Amygdala (tissue), 56 donors: Measurements from ENCODE around the gene MYH7.
A peak's percentile ranks its signal among the peaks of the same experiment; 100 is the strongest.

Experiments
- DNase-seq, 56 donors: peaks; one replicate each; lab custom pipeline; 2025; lab: John Stamatoyannopoulos, UW

The MYH7 gene

DNA sequence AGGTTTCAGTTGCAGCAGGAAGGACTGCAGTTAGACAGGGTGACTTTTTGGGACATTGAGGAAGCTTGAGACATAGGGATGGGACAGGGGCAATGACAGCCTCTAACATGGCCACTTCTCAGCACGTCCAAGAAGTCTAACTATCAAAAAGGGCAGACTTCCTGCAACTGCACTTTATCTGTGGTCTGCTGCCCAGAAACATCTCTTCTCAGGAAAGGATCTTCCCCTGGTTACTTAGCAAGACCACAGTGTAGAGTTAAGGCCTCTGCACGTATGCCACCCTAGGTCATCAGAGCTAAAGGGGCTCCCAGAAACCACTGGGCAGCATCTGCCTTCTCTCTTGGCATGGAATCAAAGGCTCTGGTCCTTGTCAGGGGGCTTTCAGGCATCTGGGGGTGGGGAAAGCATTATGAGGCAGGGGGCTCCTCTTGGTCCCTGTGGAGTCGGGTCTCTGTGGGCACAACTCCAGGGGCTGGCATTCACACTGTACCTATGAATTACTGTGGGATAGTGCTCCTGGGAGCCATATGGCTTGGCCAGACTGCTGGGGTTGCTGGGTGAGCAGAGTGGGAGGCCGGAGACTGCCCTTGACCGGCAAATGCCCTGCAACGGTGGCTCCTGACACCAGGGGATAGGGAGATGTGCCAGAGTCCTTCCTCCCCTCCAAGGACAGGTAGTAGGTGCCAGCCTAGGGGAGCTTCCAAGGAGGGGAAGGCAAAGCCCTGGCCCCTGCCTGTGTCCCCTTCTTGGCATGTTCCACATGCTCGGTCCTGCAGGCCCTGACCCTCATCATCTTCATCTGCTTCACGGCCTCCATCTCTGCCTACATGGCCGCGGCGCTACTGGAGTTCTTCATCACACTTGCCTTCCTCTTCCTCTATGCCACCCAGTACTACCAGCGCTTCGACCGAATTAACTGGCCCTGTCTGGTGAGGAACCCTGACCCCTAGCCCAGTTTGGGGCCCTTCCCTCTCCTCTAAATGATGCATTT is 57.6 kb downstream of the MYH7 start:
- peak in 1 of 56 donors; percentile 44 for DNase-seq

DNA sequence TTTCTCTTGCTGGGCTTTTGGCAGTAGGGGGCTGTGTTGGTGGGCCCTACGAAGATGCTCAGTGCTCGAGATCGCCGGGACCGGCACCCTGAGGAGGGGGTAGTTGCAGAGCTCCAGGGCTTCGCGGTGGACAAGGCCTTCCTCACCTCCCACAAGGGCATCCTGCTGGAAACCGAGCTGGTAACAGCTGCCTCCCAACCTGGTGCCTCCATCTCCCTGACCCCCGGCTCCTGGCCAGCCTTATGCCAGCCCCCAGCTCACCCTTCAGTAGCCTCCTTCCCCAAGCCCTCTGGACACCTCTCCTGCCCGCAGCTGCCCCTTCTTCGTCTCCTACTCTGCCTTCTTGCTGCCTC is 58.3 kb downstream of the MYH7 start:
- DNase-seq = peak in 3 of 56 donors; percentile 43 to 64 (median 63)

DNA sequence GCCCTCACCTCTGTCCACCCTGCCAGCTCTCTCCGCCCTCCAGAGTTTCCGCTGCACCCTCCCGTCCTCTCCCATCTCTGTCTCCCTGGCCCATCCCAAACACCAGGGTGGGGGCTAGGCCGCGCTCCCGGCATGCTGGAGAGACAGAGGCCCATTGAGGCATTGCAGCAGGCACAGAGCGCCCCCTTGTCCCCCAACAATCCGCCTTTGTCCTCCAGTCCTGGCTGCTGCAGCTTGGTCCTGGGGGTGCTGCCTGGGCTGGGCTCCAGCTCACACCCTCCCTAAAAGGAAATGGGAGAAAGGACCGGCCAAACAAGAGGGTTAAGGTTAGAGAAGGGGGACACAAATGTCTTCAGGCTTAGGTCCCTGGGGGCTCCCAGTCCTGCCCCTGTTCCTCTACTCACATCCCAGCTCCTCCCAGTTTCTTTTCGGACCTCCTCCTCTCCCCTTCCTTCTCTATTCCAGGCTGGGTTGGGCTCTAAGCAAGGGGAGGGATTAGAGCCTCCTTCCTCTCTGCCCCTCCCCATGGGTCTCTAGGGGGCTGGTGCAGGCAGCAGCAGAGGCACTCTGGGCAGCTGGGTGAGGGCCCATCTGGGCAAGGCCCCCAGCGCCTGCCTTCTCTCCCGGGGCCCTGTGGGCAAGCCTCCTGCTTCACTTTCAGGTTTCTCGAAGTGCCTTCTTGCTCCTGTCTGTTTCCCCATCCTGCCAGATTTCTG is 58.8 kb downstream of the MYH7 start, which contains the start of gene CMTM5:
CMTM5 (plus strand) TSS at position 565 of the 716 bp plus-strand sequence. CDS start 206 bp downstream, outside the sequence.
- peak in 54 of 56 donors; percentile 70 to 98 (median 93) for DNase-seq

DNA sequence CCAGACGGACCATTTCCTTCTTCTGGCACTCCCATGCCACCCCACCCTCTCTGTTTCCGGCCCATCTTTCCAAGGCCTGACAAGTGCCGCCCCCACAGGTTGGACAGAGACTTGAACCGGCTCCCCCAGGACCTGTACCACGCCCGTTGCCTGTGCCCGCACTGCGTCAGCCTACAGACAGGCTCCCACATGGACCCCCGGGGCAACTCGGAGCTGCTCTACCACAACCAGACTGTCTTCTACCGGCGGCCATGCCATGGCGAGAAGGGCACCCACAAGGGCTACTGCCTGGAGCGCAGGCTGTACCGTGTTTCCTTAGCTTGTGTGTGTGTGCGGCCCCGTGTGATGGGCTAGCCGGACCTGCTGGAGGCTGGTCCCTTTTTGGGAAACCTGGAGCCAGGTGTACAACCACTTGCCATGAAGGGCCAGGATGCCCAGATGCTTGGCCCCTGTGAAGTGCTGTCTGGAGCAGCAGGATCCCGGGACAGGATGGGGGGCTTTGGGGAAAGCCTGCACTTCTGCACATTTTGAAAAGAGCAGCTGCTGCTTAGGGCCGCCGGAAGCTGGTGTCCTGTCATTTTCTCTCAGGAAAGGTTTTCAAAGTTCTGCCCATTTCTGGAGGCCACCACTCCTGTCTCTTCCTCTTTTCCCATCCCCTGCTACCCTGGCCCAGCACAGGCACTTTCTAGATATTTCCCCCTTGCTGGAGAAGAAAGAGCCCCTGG is 59.8 kb downstream of the MYH7 start:
- no peak for DNase-seq

DNA sequence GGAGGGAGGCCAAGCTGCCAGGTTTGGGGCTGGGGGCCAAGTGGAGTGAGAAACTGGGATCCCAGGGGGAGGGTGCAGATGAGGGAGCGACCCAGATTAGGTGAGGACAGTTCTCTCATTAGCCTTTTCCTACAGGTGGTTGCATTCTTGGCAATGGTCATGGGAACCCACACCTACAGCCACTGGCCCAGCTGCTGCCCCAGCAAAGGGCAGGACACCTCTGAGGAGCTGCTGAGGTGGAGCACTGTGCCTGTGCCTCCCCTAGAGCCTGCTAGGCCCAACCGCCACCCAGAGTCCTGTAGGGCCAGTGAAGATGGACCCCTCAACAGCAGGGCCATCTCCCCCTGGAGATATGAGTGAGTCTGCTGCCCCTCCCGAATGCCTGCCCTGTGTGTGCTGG is 62.4 kb downstream of the MYH7 start:
- no peak for DNase-seq

DNA sequence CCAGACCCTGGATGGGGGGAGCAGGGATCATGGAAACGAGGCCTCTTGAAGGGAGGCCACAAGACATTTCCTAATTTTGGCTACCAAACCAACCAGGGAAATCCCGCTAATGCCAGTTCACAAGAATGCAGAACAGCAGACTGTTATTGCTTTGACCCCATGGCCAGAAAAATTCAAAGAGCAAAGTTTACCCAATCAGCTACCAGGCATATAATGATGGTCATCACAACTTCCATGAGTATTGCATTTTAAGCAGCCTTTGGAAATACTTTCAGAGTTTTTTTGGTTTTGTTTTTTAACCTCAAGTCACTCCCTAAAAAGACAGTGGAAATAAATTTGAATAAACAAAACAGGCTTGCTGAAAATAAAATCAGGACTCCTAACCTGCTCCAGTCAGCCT is 63.0 kb downstream of the MYH7 start, which contains the start of gene IL25:
IL25 (plus strand) TSS at position 301 of the 400 bp plus-strand sequence.
- DNase-seq = no peak

DNA sequence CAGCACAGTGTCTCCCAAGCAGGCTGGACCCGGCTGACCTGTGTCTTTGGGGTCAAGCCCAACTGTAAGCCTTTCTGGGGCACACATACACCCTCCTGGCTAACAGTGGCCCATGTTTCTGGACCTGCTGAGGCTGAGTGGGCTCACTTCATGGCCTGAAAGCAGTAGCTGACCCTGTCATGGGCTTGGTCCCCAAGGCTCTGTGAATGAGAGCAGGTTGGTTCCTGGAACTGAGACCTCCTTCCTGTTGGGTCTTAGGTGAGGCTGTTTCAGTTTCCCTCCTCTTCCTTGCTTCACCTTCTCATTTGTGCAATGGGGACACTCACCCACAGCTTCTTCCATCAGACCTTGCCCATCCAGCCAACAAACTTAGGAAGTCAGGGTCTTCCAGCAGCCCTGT is 63.6 kb downstream of the MYH7 start:
- DNase-seq = no peak

DNA sequence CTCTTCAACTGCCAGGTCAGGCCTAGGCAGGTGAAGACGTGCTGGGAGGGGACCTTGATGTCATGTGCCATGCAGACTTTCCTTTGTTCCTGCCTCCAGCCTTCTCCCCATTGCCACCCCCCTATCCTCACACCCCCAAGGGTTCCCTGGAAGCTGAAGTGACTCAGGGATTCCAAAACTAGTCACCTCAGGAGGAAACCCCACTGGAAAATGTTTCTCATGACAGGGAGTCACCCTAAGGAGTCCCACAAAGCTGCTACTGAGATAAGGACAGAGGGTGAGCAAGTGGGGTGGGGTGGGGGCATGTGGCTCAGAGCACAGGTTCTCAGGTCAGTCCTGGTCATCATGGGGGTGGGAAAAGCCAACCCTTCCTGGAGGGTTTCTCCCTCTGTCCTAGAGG is 65.2 kb downstream of the MYH7 start:
- DNase-seq = no peak

DNA sequence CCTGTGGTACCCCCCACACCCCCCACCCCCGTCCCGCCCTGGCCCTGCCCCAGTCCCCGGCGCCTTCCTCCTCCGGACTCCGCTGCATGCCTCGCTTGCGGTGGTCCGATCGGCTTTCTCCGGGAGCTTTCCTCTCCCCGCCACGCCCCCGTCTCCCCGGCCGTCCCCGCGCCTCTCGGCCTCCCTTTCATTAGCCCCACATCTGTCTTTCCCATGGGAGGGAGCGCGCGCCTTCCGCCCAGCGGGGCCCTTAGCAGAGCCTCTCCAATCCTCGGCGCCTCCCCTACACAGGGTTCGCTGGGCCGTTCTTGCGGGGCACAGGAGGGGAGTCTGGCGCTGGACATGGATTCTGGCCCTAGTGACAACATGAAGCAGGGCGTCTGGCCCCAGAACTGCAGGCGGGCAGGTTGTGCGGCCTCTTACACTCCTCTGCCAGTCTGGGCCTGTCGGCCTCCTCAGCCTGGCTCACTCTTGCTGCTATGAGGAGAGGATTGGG is 69.0 kb downstream of the MYH7 start:
- DNase-seq = peak in 49 of 56 donors; percentile 19 to 84 (median 72)

DNA sequence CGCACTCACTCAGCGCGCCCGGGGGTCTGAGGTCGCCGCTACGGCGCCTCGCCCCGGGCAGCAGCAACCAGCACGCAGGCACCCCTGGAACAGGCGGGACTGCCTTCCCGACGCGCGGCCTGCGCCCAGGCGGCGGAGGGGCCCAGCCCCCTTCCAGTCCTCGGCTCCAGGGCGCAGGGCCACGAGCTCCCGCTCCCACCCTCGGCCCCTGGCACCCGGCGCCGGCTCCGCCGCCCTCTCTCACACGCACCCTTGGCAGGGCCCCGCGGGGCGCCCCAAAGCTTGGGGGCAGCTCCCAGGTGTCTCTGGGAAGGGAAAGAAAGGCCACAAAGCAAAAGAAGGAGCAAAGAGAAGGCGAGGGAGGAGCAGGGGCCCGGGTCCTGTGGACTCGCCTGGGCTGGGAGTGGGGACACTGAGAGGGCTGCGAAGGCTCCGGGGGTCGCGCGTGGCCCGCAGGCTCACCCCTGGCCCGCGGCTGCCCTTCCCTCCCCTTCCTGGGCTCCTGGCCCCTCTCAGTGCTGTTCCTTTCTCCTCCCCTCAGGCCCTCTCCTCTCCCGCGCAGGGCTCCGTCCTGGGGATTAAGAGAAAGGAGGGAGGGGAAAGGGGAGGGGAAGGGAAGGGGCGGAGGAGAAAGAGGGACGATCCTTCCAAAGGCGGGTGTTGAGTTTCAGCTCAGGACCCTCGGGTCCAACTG is 69.6 kb downstream of the MYH7 start:
- DNase-seq = peak in 37 of 56 donors; percentile 39 to 84 (median 73)

DNA sequence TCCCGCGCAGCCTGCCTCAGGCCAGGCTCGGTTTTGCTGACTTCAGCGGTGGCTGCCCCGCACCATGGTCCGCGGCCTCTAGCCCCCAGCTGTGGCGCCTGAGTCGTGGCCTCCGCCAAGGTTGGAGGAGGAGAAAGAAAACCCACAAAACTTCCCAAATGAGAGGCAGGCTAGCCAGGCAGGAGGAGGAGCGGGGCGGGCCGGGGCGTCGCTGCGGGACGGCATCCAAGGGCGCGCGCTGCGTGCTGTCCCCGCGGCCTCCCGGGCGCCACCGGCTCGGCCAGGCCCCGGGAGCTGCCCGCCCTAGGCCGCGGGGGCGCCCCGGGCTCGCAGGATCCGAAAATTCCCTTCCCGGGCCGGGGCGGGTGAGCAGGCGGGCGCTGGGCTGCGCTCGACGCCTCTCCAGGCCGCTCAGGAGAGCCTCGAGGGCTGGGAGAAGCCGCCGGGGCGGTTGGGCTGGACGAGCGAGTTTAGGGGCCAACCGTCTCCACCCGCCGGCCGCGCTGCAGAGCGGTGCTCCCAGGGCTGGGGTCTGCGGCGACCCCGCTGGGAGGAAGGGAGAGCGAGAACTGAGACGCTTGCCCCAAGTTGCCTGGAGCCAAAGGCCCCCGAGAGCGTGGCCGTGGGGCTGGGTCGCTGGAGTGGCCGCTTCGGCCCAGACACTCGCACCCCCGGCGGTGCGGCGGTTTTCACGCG is 70.3 kb downstream of the MYH7 start, which contains the start of gene EFS:
EFS (minus strand) TSS at position 137 of the 696 bp plus-strand sequence. CDS start 147 bp downstream, outside the sequence.
- peak in 31 of 56 donors; percentile 24 to 71 (median 45) for DNase-seq

DNA sequence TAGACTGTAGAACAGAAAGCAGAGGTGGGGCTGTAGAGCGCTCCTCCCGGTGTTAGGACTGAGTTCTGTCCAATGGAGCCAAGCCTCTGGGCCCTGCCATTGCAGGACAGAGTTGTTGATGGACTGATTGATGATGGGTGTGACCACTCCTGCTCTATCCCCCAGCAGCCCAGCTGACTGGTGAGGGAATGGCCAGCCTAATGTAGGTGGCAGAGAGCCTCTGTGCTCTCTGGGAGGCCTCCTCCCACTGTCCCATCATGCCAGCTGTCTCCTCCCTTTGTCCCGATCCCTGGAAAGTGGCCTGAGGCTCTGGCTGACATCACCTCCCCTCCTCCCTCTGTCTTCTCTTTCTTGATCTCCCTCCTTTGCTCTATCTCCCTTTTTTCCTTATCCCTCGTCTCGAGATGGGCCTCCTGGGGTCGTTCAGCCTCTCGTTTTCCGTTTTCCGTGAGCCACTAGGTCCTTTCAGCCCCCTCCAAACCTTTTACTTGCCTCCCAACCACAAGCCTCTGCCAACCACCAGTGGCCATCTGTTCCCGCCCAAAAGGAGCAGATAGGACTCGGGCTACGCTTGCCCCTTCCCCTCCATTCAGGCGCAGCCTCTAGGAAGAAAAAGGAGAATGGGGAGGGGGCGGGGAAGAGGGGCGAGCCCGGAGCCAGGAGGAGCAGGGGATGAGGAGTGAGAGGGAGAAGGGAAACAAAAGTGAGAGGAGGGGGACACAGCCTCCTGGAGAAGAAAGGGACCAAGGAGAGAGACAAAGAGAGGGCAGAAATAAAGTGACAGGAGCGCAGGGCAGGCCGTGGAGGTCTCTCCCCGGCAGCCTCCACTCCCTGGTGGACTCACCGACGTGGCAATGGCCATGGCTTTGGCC is 71.1 kb downstream of the MYH7 start:
- DNase-seq = peak in 50 of 56 donors; percentile 24 to 83 (median 60)
